H9 (cell line): ENCODE measurements around the gene MUTYH. TPM values are rescaled to one million over a fixed set of nuclear protein-coding genes. Genes with fewer than 3 reads are reported as not detected.

ENCODE experiments used
- DNase-seq: peaks from one replicate; pipeline ENCODE4 v3.0.0-alpha.2; 2017
- H2AFZ ChIP-seq: one replicate; pipeline ENCODE4 v1.6.1; 2013; ENCODE audit warnings: mild to moderate bottlenecking, low read length, control low read depth, moderate library complexity
- H2AK5ac ChIP-seq: 2 replicates; pipeline ENCODE4 v1.6.1; 2013; ENCODE audit warnings: low read length, control low read depth, mixed read lengths; ENCODE audit not compliant: insufficient read length
- H2BK120ac ChIP-seq: one replicate; pipeline ENCODE4 v1.6.1; 2013; ENCODE audit warnings: low read depth, mild to moderate bottlenecking, low read length, control low read depth, inconsistent platforms; ENCODE audit not compliant: poor library complexity, severe bottlenecking
- H2BK12ac ChIP-seq: 2 replicates; pipeline ENCODE4 v1.6.1; 2013; ENCODE audit warnings: low read length, control low read depth, mixed read lengths, low read depth; ENCODE audit not compliant: insufficient read length
- H2BK15ac ChIP-seq: 2 replicates; pipeline ENCODE4 v1.6.1; 2013; ENCODE audit warnings: low read depth, low read length, control low read depth
- H2BK20ac ChIP-seq: one replicate; pipeline ENCODE4 v1.6.1; 2013; ENCODE audit warnings: low read depth, mild to moderate bottlenecking, low read length, control low read depth, inconsistent platforms; ENCODE audit not compliant: poor library complexity, severe bottlenecking
- H2BK5ac ChIP-seq: 2 replicates; pipeline ENCODE4 v1.6.1; 2013; ENCODE audit warnings: low read length, control low read depth, mixed read lengths; ENCODE audit not compliant: insufficient read length
- H3K14ac ChIP-seq: 2 replicates; pipeline ENCODE4 v1.6.1; 2013; ENCODE audit warnings: low read length, control low read depth; ENCODE audit not compliant: insufficient read depth
- H3K18ac ChIP-seq: 2 replicates; pipeline ENCODE4 v1.6.1; 2013; ENCODE audit warnings: low read depth, mild to moderate bottlenecking, mixed read lengths, low read length, control low read depth; ENCODE audit not compliant: insufficient read length
- H3K23ac ChIP-seq: 2 replicates; pipeline ENCODE4 v1.6.1; 2013; ENCODE audit warnings: low read length, control low read depth, mixed read lengths, low read depth; ENCODE audit not compliant: insufficient read length
- H3K23me2 ChIP-seq: 2 replicates; pipeline ENCODE4 v1.6.1; 2013; ENCODE audit warnings: low read depth, mild to moderate bottlenecking, mixed read lengths, low read length, control low read depth; ENCODE audit not compliant: insufficient read length, poor library complexity, severe bottlenecking
- H3K27ac ChIP-seq: 2 replicates; pipeline ENCODE4 v1.5.1; 2013; ENCODE audit warnings: low read length, control low read depth, mixed read lengths, low read depth; ENCODE audit not compliant: insufficient read length
- H3K27me3 ChIP-seq: 2 replicates; pipeline ENCODE4 v1.6.1; 2013; ENCODE audit warnings: low read length, control low read depth, inconsistent platforms; ENCODE audit not compliant: insufficient read depth
- H3K4ac ChIP-seq: 2 replicates; pipeline ENCODE4 v1.6.1; 2013; ENCODE audit warnings: low read depth, mild to moderate bottlenecking, control low read depth, inconsistent platforms, low read length, moderate library complexity
- H3K4me1 ChIP-seq: 2 replicates; pipeline ENCODE4 v1.6.1; 2013; ENCODE audit warnings: low read length, control low read depth, inconsistent platforms; ENCODE audit not compliant: insufficient read depth
- H3K4me2 ChIP-seq: 2 replicates; pipeline ENCODE4 v1.6.1; 2013; ENCODE audit warnings: low read length, control low read depth, mixed read lengths; ENCODE audit not compliant: insufficient read length, insufficient read depth
- H3K56ac ChIP-seq: 2 replicates; pipeline ENCODE4 v1.6.1; 2013; ENCODE audit warnings: low read depth, mild to moderate bottlenecking, mixed read lengths, low read length, control low read depth; ENCODE audit not compliant: insufficient read length
- H3K79me1 ChIP-seq: 2 replicates; pipeline ENCODE4 v1.6.1; 2013; ENCODE audit warnings: low read depth, mild to moderate bottlenecking, moderate library complexity, low read length, control low read depth, inconsistent platforms; ENCODE audit not compliant: insufficient read depth, poor library complexity, severe bottlenecking
- H3K79me2 ChIP-seq: 2 replicates; pipeline ENCODE4 v1.6.1; 2013; ENCODE audit warnings: low read length, control low read depth, inconsistent platforms; ENCODE audit not compliant: insufficient read depth
- H3K9ac ChIP-seq: 2 replicates; pipeline ENCODE4 v1.6.1; 2013; ENCODE audit warnings: low read length, control low read depth, mixed read lengths; ENCODE audit not compliant: insufficient read length; ENCODE audit errors: extremely low read depth
- H3K9me3 ChIP-seq: one replicate; pipeline ENCODE4 v1.6.1; 2013; ENCODE audit warnings: low read depth, low read length, inconsistent platforms; ENCODE audit not compliant: control insufficient read depth
- H3T11ph ChIP-seq: one replicate; pipeline ENCODE4 v1.6.1; 2013; ENCODE audit warnings: mild to moderate bottlenecking, low read length, control low read depth, inconsistent platforms
- H4K20me1 ChIP-seq: one replicate; pipeline ENCODE4 v1.6.1; 2013; ENCODE audit not compliant: control insufficient read depth, insufficient read length, insufficient read depth
- H4K5ac ChIP-seq: 2 replicates; pipeline ENCODE4 v1.6.1; 2013; ENCODE audit warnings: low read depth, mild to moderate bottlenecking, mixed read lengths, low read length, control low read depth; ENCODE audit not compliant: insufficient read length
- H4K8ac ChIP-seq: replicated peaks from 2 replicates; pipeline ENCODE4 v1.6.1; 2013; ENCODE audit warnings: low read length, control low read depth, mixed read lengths, low read depth; ENCODE audit not compliant: insufficient read length
- H4K91ac ChIP-seq: 2 replicates; pipeline ENCODE4 v1.6.1; 2013; ENCODE audit warnings: low read depth, mild to moderate bottlenecking, moderate library complexity, mixed read lengths, low read length, control low read depth; ENCODE audit not compliant: insufficient read length
- H3K27ac Mint-ChIP-seq, 3 experiments: 2 replicates in 2 of 3; 3 replicates in 1 of 3; pipeline ENCODE4 v1.8.0; 2020 to 2021; ENCODE audit warnings: mixed read lengths in 3 of 3, mild to moderate bottlenecking in 1 of 3, moderate library complexity in 1 of 3
- H3K27me3 Mint-ChIP-seq: 2 replicates; pipeline ENCODE4 v1.8.0; 2021; ENCODE audit warnings: low read depth, mild to moderate bottlenecking, moderate library complexity, mixed read lengths
- H3K36me3 Mint-ChIP-seq, 3 experiments: 2 replicates in 2 of 3; 3 replicates in 1 of 3; pipeline ENCODE4 v1.8.0; 2020 to 2021; ENCODE audit warnings: low read depth in 3 of 3, mixed read lengths in 3 of 3; ENCODE audit not compliant: insufficient read depth in 1 of 3
- H3K4me1 Mint-ChIP-seq, 2 experiments: 2 replicates each; pipeline ENCODE4 v1.8.0; 2020; ENCODE audit warnings: mixed read lengths in 2 of 2
- H3K4me3 Mint-ChIP-seq, 2 experiments: 2 replicates in 1 of 2; 3 replicates in 1 of 2; pipeline ENCODE4 v1.8.0; 2020 to 2021; ENCODE audit warnings: mild to moderate bottlenecking in 2 of 2, mixed read lengths in 2 of 2, moderate library complexity in 1 of 2
- H3K9me3 Mint-ChIP-seq, 2 experiments: 2 replicates in 1 of 2; 3 replicates in 1 of 2; pipeline ENCODE4 v1.8.0; 2020; ENCODE audit warnings: mild to moderate bottlenecking in 2 of 2, mixed read lengths in 2 of 2, moderate library complexity in 1 of 2
- CTCF ChIP-seq: fragments of 200-600 bp; sonication (generic); conservative IDR thresholded peaks from 3 replicates; pipeline ENCODE4 v1.8.0; 2021; ENCODE audit warnings: antibody characterized with exemption, mild to moderate bottlenecking
- total RNA-seq: library from RNA; stranded (reverse); gene quantifications from 2 replicates; pipeline ENCODE4 v1.2.1, GENCODE V29; 2021

Gene MUTYH
- total RNA-seq, 1 experiment from 2014 or later = 52.6 TPM

DNA sequence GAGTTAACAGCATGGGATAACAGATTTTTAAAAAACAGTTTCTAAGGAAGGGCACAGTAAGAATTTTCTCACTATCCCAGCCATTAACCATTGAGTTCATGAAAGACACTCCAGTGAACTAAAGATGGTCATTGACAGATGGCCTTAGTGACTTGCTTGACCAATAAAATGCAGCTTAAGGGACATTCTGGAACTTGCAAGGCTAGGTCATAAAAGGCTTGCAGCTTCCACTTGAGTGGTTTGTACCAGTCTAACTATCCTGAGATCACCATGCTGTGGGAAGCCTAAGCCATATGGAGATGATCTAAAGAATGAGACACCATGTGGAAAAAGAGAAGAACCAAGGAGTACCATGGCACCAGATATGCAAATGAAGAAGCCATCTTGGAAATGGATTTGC lies 37.9 kb upstream of the MUTYH start:
- H3K14ac ChIP-seq = no peak overlapping the region
- H3K4me3 Mint-ChIP-seq = no peak overlapping the region
- no peaks in the 10 kb centered on the region for H3K79me1 ChIP-seq
- no peak overlapping the region for H3K4ac ChIP-seq
- no peaks in the 10 kb centered on the region for H3K9me3 ChIP-seq
- H4K20me1 ChIP-seq = no peaks in the 10 kb centered on the region
- no peak overlapping the region for H3K23ac ChIP-seq
- H3K4me2 ChIP-seq = no peak overlapping the region
- no peak overlapping the region for H3K56ac ChIP-seq
- no peaks in the 10 kb centered on the region for H3K23me2 ChIP-seq
- H3K36me3 Mint-ChIP-seq = no peaks in the 10 kb centered on the region
- no peak overlapping the region for H2BK5ac ChIP-seq
- H3K27me3 ChIP-seq = no peaks in the 10 kb centered on the region
- H2BK12ac ChIP-seq = no peak overlapping the region
- no peak for DNase-seq
- no peak overlapping the region for H2BK120ac ChIP-seq
- H3K27ac Mint-ChIP-seq = no peak overlapping the region
- no peaks in the 10 kb centered on the region for H3K4me1 Mint-ChIP-seq
- no peak overlapping the region for H2AK5ac ChIP-seq
- no peak overlapping the region for H3K9ac ChIP-seq
- no peaks in the 10 kb centered on the region for H3K4me1 ChIP-seq
- H4K5ac ChIP-seq = no peak overlapping the region
- H3K27ac ChIP-seq = no peak overlapping the region
- no peak overlapping the region for H2BK15ac ChIP-seq
- H4K91ac ChIP-seq = no peak overlapping the region
- H2BK20ac ChIP-seq = no peak overlapping the region
- H3K18ac ChIP-seq = no peak overlapping the region
- H3K27me3 Mint-ChIP-seq = no peaks in the 10 kb centered on the region
- no peaks in the 10 kb centered on the region for H3K79me2 ChIP-seq
- H4K8ac ChIP-seq = no peak overlapping the region
- H2AFZ ChIP-seq = no peak overlapping the region
- no peak overlapping the region for H3T11ph ChIP-seq
- TF ChIP-seq CTCF = no peak
- no peaks in the 10 kb centered on the region for H3K9me3 Mint-ChIP-seq
